ENCODE results near the gene CDHR3. TPM values are rescaled to one million over a fixed set of nuclear protein-coding genes. Genes with fewer than 3 reads are reported as not detected.

Gene CDHR3
- total and polyA plus RNA-seq, 10 of the 15 experiments (the other 5 are each of a cell fraction or from before 2014, with no cell fraction given), result 0.06 to 0.11 TPM; not detected in 8

DNA sequence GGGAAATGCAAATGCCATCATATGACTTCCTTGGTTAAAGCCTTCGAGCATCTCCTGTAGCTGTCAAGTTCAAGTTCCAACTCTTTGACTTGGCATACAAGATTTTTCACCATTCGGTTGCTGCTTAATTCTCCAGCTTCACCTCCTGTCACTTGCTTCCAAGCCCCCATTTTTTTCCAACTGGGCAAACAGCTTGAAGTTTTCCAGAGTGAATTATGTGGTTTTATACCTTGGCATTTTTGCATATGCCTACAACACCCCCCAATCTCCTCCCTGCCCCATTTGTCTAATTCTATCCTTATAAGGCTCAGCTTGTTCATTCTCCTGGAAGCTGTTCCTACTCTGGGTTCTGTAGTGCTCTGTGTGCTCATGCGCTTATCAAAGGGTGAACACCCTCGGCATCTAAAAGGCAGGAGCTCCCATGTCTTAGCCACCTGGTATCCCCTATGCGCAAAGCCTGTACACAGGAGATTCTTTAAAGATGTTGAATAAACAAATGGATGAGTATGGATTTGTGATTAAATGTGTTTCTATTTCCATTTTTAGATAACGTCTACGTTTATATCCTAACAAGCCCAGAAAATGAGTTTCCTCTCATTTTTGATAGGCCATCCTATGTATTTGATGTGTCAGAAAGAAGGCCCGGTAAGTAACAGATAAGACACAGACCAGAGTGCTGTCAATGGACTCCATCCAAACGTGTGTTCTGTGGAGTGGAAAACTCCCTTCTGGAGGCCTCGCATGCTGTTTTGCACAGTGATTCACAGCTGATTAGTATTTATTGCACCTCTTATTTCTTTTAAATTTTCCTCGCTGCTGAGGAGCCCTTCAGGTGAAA is 52.5 kb downstream of the CDHR3 start:
- ATAC-seq (no peak), FAIRE-seq (no peak), DNase-seq (ENCODE audit: low read depth, low spot score) (no peak)
- POLR2A ChIA-PET, result interaction anchor here (0.5 kb wide), 1 partner anchor 162 kb away, joined by 3 read pairs; no protein-coding TSS in a partner anchor
- H3K27ac ChIP-seq (ENCODE audit: control insufficient read depth, insufficient read depth), result no peak overlapping the region
- TF ChIP-seq SMAD5 (IDR thresholded peaks at IDR 0.05; ENCODE audit: low read depth) (no peak), FOXK2 (IDR thresholded peaks at IDR 0.05) (no peak), BCL11A (IDR thresholded peaks at IDR 0.05; ENCODE audit: low read depth, low read length) (no peak)
- H3K9ac ChIP-seq (ENCODE audit: control insufficient read depth, insufficient read depth, low read length), result no peak overlapping the region
- RAD21 ChIA-PET (ENCODE audit: unreplicated experiment), result interaction anchor here (1.1 kb wide), 1 partner anchor 255 kb away, joined by 4 read pairs; no protein-coding TSS in a partner anchor
- H3K9me3 ChIP-seq (replicated peaks; ENCODE audit: control insufficient read depth, insufficient read depth, low read length), result no peaks in the 10 kb centered on the region
- H3K36me3 ChIP-seq (ENCODE audit: control insufficient read depth in 2 of 2, insufficient read depth in 2 of 2, low read length in 1 of 2), result no peaks in the 10 kb centered on the region
- WGBS (ENCODE audit: insufficient coverage, insufficient replicate concordance, low lambda C conversion rate, missing lambda C conversion rate), result 57% methylated on average over 11 of the region's 11 CpGs
- in situ Hi-C loops (cut with MboI) (loop anchor here (10.0 kb wide), 1 partner anchor 251 kb away; no protein-coding TSS in a partner anchor), intact Hi-C loops (cut with micrococcal nuclease; ENCODE audit: unreplicated experiment) (no loop called here)
- H3K4me2 ChIP-seq (ENCODE audit: control insufficient read depth, insufficient read depth), result no peak overlapping the region
- H3K79me2 ChIP-seq (ENCODE audit: control insufficient read depth, insufficient read depth, low read length), result no peaks in the 10 kb centered on the region
- no TSS peak for BruUV-seq (replicated peaks)
- no peaks in the 10 kb centered on the region for H3K4me1 ChIP-seq (ENCODE audit: control insufficient read depth, insufficient read depth, low read length)
- no peaks in the 10 kb centered on the region for H4K20me1 ChIP-seq (ENCODE audit: control insufficient read depth, insufficient read depth)
- no peak overlapping the region for H3K4me3 ChIP-seq
- H2AFZ ChIP-seq (ENCODE audit: control insufficient read depth, low read depth, low read length), result no peak overlapping the region
- SMC1A ChIA-PET (ENCODE audit: uncharacterized antibody, unreplicated experiment), result interaction anchor here (1.4 to 3.9 kb wide), 3 partner anchors 26 to 255 kb away, joined by 3 to 17 read pairs (median 3); no protein-coding TSS in a partner anchor
- H3K27me3 ChIP-seq (replicated peaks in 1 of 2; ENCODE audit: control insufficient read depth in 2 of 2, insufficient read depth in 2 of 2, low read length in 1 of 2), result no peaks in the 10 kb centered on the region; a peak in 1 of 4 replicates
- CTCF ChIA-PET, result interaction anchor here (1.0 to 2.1 kb wide), 5 partner anchors 13 to 255 kb away, joined by 3 to 10 read pairs (median 4); no protein-coding TSS in a partner anchor

DNA sequence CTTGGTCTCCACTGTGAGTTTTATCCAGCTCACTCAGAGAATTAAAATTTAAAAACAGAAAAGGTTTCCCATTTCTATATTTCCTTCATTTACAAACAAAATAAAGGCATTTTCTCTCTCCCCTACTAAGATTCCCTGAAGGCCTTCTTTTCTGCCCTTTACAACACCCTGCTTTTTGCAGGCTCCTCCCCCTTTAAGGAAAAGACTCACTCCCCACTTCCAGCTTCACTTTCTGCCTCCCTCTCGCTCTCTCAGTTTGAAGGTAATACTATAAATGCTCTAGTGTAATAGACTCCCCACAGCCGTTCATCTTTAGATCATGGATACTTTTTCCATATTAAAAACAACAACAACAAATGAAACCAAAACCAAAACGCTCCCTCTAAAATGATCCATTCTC is 53.3 kb downstream of the CDHR3 start:
- H3K9ac ChIP-seq (ENCODE audit: control insufficient read depth, insufficient read depth, low read length), result no peak overlapping the region
- ChIA-PET CTCF (interaction anchor here (0.6 to 2.1 kb wide), 3 partner anchors 12 to 451 kb away, joined by 4 to 10 read pairs (median 7); no protein-coding TSS in a partner anchor), RAD21 (ENCODE audit: unreplicated experiment) (no interaction called here), POLR2A (no interaction called here), SMC1A (ENCODE audit: uncharacterized antibody, unreplicated experiment) (interaction anchor here (1.4 to 3.9 kb wide), 3 partner anchors 26 to 256 kb away, joined by 3 to 17 read pairs (median 3); no protein-coding TSS in a partner anchor)
- DNase-seq (ENCODE audit: low read depth, low spot score) (no peak), FAIRE-seq (no peak), ATAC-seq (no peak)
- in situ Hi-C loops (cut with MboI) (loop anchor here (10.0 kb wide), 1 partner anchor 252 kb away; no protein-coding TSS in a partner anchor), intact Hi-C loops (cut with micrococcal nuclease; ENCODE audit: unreplicated experiment) (no loop called here)
- H3K4me3 ChIP-seq, result no peak overlapping the region
- no peak overlapping the region for H2AFZ ChIP-seq (ENCODE audit: control insufficient read depth, low read depth, low read length)
- 28% methylated on average over 3 of the region's 3 CpGs for WGBS (ENCODE audit: insufficient coverage, insufficient replicate concordance, low lambda C conversion rate, missing lambda C conversion rate)
- TF ChIP-seq ZZZ3 (IDR thresholded peaks at IDR 0.05; ENCODE audit: control insufficient read depth, insufficient read length, low read depth), result no peak
- TF ChIP-seq, protein P1, sequence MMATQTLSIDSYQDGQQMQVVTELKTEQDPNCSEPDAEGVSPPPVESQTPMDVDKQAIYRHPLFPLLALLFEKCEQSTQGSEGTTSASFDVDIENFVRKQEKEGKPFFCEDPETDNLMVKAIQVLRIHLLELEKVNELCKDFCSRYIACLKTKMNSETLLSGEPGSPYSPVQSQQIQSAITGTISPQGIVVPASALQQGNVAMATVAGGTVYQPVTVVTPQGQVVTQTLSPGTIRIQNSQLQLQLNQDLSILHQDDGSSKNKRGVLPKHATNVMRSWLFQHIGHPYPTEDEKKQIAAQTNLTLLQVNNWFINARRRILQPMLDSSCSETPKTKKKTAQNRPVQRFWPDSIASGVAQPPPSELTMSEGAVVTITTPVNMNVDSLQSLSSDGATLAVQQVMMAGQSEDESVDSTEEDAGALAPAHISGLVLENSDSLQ (IDR thresholded peaks at IDR 0.05), result no peak
- no peak overlapping the region for H3K27ac ChIP-seq (ENCODE audit: control insufficient read depth, insufficient read depth)
- H4K20me1 ChIP-seq (ENCODE audit: control insufficient read depth, insufficient read depth), result no peaks in the 10 kb centered on the region
- no peaks in the 10 kb centered on the region for H3K27me3 ChIP-seq (replicated peaks in 1 of 2; ENCODE audit: control insufficient read depth in 2 of 2, insufficient read depth in 2 of 2, low read length in 1 of 2)
- no peak overlapping the region for H3K4me2 ChIP-seq (ENCODE audit: control insufficient read depth, insufficient read depth)
- no TSS peak for BruUV-seq (replicated peaks)
- no peaks in the 10 kb centered on the region for H3K79me2 ChIP-seq (ENCODE audit: control insufficient read depth, insufficient read depth, low read length)
- no peaks in the 10 kb centered on the region; the same call in 2 of the 3 replicates for H3K9me3 ChIP-seq (replicated peaks; ENCODE audit: control insufficient read depth, insufficient read depth, low read length)
- H3K36me3 ChIP-seq (ENCODE audit: control insufficient read depth in 2 of 2, insufficient read depth in 2 of 2, low read length in 1 of 2), result no peaks in the 10 kb centered on the region
- H3K4me1 ChIP-seq (ENCODE audit: control insufficient read depth, insufficient read depth, low read length), result no peaks in the 10 kb centered on the region

All from GM12878 (cell line).